ENCODE results near the gene CAPN5.

The CAPN5 gene

GRCh38 chr11:77082838-77083565, 16.2 kb downstream of the CAPN5 start:
- in situ Hi-C loops (cut with MboI; ENCODE audit: low sequenced_read_pairs): no loop called here

- in situ Hi-C loops (cut with MboI; ENCODE audit: low sequenced_read_pairs): no loop called here
Measured at GRCh38 chr11:77083566-77084245, 16.9 kb downstream of the CAPN5 start.

DNA sequence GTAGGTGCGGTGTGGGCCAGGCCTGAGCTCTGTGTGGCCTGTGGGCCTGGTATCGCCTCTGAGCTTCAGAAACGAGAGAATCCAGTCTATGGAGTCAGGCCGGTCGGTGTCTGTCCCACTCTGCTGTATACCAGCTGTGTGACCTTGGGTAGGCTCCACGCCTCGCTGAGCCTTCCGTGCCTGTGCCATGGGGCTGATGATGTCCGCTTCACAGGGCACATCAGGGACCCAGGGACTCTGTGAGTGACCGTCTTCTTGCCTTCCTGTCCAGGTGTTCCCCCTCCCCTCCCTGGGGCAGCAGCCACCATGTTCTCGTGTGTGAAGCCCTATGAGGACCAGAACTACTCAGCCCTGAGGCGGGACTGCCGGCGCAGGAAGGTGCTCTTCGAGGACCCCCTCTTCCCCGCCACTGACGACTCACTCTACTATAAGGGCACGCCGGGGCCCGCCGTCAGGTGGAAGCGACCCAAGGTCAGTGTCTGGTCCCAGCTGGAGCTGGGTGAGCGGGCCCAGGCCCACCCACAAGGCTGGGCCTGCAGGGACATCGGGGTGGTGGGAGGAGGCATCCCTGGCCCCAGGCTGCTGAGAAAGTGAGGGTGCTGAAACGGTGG, 17.9 kb downstream of the CAPN5 start:
- in situ Hi-C loops (cut with MboI; ENCODE audit: low sequenced_read_pairs): no loop called here

- in situ Hi-C loops (cut with MboI; ENCODE audit: low sequenced_read_pairs): no loop called here
Measured at GRCh38 chr11:77085652-77086051, 18.9 kb downstream of the CAPN5 start.

DNA sequence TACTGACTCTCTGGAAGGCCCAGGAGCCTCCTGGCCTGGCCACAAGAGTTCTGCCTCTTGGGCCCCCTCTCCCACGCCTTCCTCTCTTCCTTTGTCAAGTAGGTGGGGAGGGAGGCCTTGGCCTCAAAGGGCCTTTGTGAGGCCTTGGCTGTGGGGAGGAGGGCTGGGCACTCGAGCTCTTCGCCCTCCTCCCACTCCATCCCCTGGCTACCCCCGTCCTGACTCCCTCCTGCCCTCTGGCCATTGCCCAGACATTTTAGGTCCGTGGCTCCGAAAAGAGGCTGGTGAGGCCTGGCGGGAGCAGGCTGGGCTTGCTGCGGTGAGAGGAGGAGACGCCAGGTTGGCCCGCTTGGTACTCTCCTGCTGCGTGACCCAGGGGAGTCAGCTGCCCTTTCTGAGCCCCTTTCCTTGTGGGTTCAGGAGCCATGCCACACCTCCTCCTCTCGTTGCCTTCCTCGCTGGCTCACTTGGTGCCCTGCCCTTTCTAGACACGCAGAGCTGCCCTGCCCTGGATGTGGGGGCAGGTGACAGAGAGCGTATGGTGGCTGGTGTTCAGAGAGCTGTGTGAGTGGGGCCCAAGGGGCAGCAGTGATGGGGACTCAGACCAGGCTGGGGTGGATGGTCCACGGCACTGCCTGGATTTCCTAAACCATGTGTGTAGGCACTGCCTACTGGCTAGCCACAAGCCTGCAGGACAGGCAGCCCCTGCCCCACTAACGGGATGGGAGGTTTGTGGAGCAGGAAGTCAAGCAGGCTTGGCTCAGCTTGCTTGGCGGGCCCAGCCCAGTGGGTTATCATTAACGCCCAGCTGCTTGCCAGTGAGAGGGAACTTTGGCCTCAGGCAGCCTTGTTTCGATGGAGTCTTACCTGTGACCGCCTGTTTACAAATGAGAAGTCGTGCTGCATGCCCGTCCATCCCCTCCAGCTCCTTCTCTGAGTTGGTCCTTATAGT, 20.0 kb downstream of the CAPN5 start:
- in situ Hi-C loops (cut with MboI; ENCODE audit: low sequenced_read_pairs): no loop called here

DNA sequence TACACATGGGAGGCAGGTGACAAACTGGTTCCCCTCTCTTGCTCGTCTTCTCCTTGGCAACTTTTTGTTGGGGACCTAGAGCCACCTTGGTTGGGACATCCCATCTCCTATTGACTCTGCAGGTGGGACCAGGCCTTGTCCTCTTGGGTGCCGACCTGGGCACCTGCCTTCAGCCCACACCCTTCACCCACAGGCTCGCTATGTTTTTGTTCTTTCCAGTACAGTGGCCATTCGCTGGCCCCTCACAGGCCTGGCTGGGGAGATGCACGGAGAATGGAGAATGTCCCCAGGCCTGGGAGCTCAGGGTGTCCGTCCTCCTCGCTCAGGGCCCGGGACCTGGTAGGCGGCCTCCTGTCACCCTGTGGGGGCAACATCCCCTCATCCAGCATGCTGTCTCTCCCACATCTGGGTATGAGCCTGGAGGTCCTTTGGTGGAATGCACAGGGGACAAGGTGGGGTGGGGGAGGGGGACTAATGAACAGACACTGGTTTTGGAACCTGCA, 21.0 kb downstream of the CAPN5 start:
- in situ Hi-C loops (cut with MboI; ENCODE audit: low sequenced_read_pairs): no loop called here

DNA sequence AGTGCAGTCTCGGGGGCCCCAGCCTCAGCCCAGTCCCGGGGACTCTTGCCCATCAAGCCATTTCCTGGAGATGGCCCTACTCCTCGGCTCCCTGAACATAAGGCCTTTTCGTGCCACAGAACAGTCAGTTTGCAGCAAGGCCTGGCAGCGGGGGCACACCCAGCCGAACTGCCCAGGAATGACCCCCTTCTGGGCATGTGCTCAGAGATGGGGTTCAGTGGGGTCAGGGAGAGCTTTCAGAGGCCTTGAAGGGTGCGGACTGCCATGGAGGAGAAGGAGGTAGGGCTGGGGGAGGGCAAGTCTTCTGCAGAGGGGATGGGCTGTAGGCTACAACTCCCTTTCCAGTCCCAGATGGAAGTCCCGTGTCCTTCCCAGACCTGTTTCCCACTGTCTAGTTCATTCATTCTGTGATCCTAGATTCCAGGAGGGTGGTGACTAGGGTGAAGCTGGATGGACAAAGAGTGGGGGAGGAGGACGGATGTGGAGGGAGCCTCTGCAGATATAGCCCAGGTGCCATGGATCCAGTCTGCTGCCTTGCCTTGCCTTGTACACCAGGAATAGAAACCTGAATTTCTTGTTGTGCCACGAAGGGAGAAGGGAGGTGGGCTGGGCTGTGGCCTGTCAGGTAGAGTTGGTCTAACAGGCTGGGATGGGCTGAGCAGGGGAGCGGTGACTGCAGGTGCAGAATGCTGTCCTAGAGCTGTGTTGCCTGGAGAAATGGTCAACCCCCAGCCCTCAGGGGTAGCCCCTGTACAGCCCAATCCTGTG, 21.6 kb downstream of the CAPN5 start:
- in situ Hi-C loops (cut with MboI; ENCODE audit: low sequenced_read_pairs): no loop called here

GRCh38 chr11:77089004-77089545, 22.3 kb downstream of the CAPN5 start:
- in situ Hi-C loops (cut with MboI; ENCODE audit: low sequenced_read_pairs): no loop called here

DNA sequence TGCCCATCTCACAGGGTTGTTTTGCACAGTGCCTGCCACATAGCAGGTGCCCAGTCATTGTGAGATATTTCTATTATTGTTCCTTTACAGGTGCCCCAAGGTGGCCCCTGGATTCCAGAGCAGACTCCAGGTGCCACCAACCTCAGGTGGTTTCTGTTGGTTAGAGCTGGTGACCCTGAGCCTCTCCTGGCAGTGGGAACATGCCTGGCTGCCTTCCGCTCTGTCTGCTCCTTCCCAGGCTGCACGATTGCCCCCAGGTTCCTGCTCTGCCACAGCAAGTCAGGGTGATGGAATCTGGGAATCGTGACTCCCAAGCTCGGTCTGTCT, 23.2 kb downstream of the CAPN5 start:
- in situ Hi-C loops (cut with MboI; ENCODE audit: low sequenced_read_pairs): no loop called here

GRCh38 chr11:77090373-77091111, 23.8 kb downstream of the CAPN5 start:
- in situ Hi-C loops (cut with MboI; ENCODE audit: low sequenced_read_pairs): no loop called here

DNA sequence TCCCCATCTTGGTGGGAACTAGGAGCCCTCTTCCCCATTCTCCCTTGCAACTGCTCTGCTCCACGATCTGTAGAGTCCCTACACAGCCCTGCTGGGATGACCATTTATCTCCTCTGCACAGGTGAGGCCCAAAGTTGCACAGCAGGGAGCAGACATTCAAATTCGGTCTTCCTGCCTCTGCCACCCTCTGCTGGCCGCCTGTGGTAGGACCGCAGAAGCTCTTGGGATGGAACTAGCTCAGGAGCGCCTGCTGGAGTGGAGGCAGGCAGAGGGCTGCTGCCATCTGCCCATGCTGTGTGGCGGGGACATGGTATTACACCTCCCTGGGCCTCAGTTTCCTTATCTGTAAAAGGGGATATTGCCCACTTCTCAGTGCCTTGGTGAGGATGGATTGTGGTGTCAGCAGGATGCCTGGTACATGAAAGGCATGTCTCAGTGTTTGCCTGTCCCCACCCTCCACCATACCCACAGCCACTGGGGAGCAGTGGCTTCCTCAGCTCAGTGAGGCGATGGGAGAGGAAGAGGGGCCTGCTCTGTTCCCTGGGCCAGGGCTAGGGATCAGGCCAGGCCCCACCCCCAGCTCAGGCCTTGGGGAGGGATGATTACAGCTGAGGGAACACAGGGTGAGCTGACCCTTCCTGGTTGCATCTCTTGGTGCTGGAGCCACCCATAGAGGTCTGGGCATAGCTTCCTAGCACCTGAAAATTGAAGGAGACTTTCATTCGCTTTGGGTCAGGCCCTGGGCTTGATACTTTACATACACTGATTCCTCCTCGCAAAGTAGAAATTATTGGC, 24.6 kb downstream of the CAPN5 start:
- in situ Hi-C loops (cut with MboI; ENCODE audit: low sequenced_read_pairs): no loop called here

- in situ Hi-C loops (cut with MboI; ENCODE audit: low sequenced_read_pairs): no loop called here
Measured at GRCh38 chr11:77092382-77092781, 25.6 kb downstream of the CAPN5 start.

GRCh38 chr11:77093056-77093891, 26.5 kb downstream of the CAPN5 start:
- in situ Hi-C loops (cut with MboI; ENCODE audit: low sequenced_read_pairs): no loop called here

DNA sequence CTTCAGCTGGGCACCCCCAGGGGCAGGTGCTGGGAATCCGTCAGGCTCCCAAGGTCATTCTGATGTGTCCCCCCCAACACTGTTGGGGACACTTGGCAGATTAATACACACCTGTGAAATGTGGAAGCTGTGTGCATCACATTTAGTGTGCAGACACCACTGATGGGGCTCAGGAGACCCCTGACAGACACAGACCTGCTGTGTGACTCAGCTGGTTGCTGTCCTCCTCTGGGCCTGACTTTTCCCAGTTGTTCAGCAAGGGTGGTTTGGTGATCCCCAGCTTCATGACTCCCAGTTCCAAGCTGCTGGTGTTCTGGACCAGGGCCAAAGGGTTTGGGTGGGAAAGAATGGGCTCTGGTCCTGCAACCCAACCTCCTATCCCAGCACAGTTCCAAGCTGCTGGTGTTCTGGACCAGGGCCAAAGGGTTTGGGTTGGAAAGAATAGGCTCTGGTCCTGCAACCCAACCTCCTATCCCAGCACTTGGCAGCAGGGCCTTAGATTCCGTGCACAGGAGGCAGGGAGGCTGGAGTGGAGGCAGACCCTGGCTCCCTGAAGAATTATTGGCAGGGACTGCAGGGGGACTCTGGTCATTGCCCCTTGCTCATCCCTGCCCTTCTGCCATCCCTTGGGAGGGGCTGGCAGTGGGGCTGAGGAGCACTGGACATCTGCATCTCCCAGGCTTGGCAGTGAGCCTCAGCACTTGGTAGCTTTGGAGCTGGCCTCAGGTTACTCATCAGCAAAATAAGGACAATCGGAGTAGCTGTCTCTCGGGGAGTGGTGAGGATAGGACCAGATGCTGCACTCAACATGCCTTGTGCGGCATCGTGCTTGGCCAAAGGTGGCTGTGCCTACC, 27.4 kb downstream of the CAPN5 start:
- in situ Hi-C loops (cut with MboI; ENCODE audit: low sequenced_read_pairs): no loop called here

- in situ Hi-C loops (cut with MboI; ENCODE audit: low sequenced_read_pairs): no loop called here
Measured at GRCh38 chr11:77094841-77095365, 28.1 kb downstream of the CAPN5 start.
